Retinal pigment epithelial cell (primary cell): ENCODE data around the gene CASZ1.

Experiments
- DNase-seq: peaks from one replicate; pipeline ENCODE4 v3.0.0-alpha.2; 2010; ENCODE audit warnings: low read depth
- H3K4me3 ChIP-seq: 2 replicates; pipeline ENCODE4 v1.5.1; 2011; ENCODE audit warnings: mild to moderate bottlenecking, low read length, control low read depth, moderate library complexity
- CTCF ChIP-seq: conservative IDR thresholded peaks from 2 replicates; pipeline ENCODE4 v1.5.1; 2011; ENCODE audit warnings: low read depth, low read length, control low read depth, inconsistent platforms

CASZ1 gene

DNA sequence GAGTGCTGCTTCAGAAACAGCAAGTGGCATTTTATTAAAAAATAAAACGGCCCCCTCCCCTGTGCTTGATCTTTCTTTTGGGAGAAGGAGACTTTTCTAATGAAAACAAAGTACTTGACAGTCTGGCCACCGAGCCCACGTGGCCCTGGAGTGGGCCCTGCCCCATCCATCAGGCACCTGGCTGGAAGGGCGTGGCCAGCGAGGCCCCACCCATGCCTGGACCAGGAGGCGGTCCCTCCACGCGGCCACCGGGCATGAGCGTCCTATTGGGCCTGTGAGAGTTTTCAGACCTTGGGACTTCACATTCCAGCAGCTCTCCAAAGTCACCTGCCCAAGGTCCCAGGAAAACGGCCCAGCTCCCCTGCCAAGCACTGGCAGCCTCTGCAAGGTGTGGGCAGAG, 144.7 kb downstream of the CASZ1 start:
- no peak for DNase-seq
- no peak for TF ChIP-seq CTCF

GRCh38 chr1:10651389-10651766, 145.1 kb downstream of the CASZ1 start:
- TF ChIP-seq CTCF, result no peak
- no peak for DNase-seq
- H3K4me3 ChIP-seq, result no peak overlapping the region

More for the DNA sequence above, 144.7 kb downstream of the CASZ1 start:
- no peak overlapping the region for H3K4me3 ChIP-seq

GRCh38 chr1:10650556-10651388, 145.7 kb downstream of the CASZ1 start:
- TF ChIP-seq CTCF, result no peak
- no peak overlapping the region for H3K4me3 ChIP-seq
- no peak for DNase-seq

DNA sequence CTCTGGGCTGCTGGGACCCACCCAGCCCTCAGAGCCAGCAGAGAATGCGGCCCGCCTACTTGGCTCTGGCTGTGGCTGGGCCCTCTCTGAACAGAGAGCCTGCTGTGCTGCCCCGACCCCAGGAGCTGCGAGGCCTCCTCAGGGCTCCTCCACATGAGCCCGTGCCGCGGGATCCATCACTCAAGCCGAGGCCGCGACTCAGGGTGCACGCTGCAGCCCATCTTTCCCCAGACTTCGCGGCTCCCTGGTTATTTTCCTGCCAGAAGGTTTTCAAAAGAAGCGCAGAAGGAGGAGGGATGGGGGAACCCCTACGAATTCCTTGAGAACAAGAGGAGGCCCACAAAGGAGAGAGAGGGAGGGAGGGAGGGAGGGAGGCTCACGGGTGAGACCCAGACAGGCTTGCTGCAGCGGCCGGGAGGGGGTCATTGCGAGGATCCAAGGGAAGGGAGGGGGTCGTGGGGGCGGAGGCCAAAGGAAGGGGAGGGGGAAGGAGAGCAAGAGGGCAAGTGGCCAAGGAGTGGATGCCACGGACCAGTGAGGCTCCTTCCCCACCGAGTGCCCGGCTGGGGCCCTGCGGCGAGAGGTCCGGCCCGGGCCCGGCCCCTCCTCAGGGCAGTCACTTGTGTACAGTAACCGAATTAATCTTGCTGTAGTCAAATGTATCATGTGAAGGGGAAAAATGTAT, 146.8 kb downstream of the CASZ1 start:
- no peak for DNase-seq
- H3K4me3 ChIP-seq, result no peak overlapping the region
- TF ChIP-seq CTCF, result no peak

DNA sequence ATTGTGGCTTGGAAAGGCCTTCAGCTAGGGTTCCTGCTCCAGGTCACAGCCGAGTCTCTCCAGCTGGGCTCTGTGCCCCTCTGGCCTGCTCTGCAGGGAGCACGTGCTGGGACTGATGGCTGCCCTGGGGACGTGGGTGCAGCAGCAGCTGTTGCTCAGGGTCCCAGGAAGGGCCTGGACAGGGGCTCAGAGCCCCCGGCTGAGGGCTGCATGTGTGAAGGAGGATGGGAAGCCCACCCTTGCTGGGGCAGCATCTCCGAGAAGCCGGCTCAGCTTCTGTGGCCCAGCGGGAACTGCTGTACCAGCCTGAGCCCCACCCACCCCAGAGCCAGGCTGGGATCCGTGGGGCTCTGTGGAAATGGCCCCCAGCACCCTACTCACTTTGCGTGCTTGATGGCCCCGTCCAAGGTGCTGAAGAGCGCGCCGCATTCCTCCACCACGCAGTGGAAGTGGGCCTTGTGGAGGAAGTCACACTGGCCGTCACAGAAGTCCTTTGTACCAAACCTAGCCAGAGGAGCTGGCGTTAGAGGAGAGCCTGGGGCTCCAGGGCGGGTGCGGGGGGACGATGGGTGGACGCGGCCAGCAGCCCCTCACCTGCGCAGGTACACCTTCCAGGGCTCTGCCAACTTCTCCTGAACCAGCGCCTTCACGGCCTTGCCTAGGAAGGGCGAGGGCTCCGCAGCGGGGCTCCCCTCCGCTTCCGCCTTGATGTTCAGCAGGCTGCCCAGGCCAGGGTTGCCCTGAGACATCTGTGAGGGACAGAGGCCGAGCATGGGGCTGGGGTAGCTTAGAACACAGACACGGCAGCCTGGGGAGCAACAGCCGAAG, 147.5 kb downstream of the CASZ1 start:
- no peak for DNase-seq
- H3K4me3 ChIP-seq, result no peak overlapping the region
- TF ChIP-seq CTCF, result no peak

GRCh38 chr1:10647414-10648170, 148.9 kb downstream of the CASZ1 start:
- H3K4me3 ChIP-seq, result no peak overlapping the region
- TF ChIP-seq CTCF, result no peak

More at GRCh38 chr1:10647414-10648170, 148.9 kb downstream of the CASZ1 start:
- no peak for DNase-seq
